HepG2 (cell line): Measurements from ENCODE around the gene BUD23. TPM values are rescaled to one million over a fixed set of nuclear protein-coding genes. Genes with fewer than 3 reads are reported as not detected.
A peak's percentile ranks its signal among the peaks of the same experiment; 100 is the strongest.

Experiments used
- ATF7-NPFF ChIP-seq: sonication (generic); formaldehyde crosslinking; IDR thresholded peaks from 2 replicates; pipeline ENCODE4 v1.8.1; 2023; ENCODE audit warnings: mild to moderate bottlenecking, low read depth, missing genetic modification reagents, moderate library complexity
- CTCF ChIP-seq: sonication (generic); formaldehyde crosslinking; IDR thresholded peaks from 2 replicates; pipeline ENCODE4 v1.5.0; 2020; ENCODE audit warnings: mild to moderate bottlenecking, missing genetic modification reagents, moderate library complexity
- DPF2 ChIP-seq: sonication (generic); formaldehyde crosslinking; IDR thresholded peaks from 2 replicates; pipeline ENCODE4 v1.4.0; 2020; ENCODE audit warnings: mild to moderate bottlenecking, low read depth, missing genetic modification reagents, borderline replicate concordance
- EZH2 ChIP-seq: conservative IDR thresholded peaks from 2 replicates; pipeline ENCODE4 v1.6.1; 2012; ENCODE audit warnings: mild to moderate bottlenecking, low read depth, low read length, moderate library complexity
- HNF4A ChIP-seq: sonication (generic); formaldehyde crosslinking; IDR thresholded peaks from 2 replicates; pipeline ENCODE4 v1.4.0; 2020; ENCODE audit warnings: missing genetic modification reagents
- MXD4 ChIP-seq: IDR thresholded peaks from 2 replicates; pipeline ENCODE4 v1.6.1; 2016; ENCODE audit warnings: mild to moderate bottlenecking, missing biosample characterization, missing genetic modification reagents
- PLRG1 ChIP-seq: fragments of 450-650 bp; conservative IDR thresholded peaks from 2 replicates; pipeline ENCODE4 v1.6.1; 2016
- SCMH1 ChIP-seq: sonication (generic); formaldehyde crosslinking; IDR thresholded peaks from 2 replicates; pipeline ENCODE4 v1.9.0; 2021; ENCODE audit warnings: missing genetic modification reagents, mild to moderate bottlenecking, borderline replicate concordance
- ZBED4 ChIP-seq: sonication (generic); formaldehyde crosslinking; IDR thresholded peaks from 2 replicates; pipeline ENCODE4 v1.4.0; 2020; ENCODE audit warnings: missing genetic modification reagents, borderline replicate concordance
- ZNF484 ChIP-seq: sonication (generic); formaldehyde crosslinking; IDR thresholded peaks from 2 replicates; pipeline ENCODE4 v1.5.1; 2020; ENCODE audit warnings: mild to moderate bottlenecking, low read depth, missing genetic modification reagents, borderline replicate concordance
- ZNF749 ChIP-seq: sonication (generic); formaldehyde crosslinking; IDR thresholded peaks from 2 replicates; pipeline ENCODE4 v1.8.0; 2022; ENCODE audit warnings: mild to moderate bottlenecking, missing genetic modification reagents, moderate library complexity, borderline replicate concordance
- ZNF766 ChIP-seq: sonication (generic); formaldehyde crosslinking; IDR thresholded peaks from 2 replicates; pipeline ENCODE4 v1.5.0; 2020; ENCODE audit warnings: missing genetic modification reagents, borderline replicate concordance
- ZSCAN25 ChIP-seq: sonication (generic); formaldehyde crosslinking; IDR thresholded peaks from 2 replicates; pipeline ENCODE4 v1.8.0; 2022; ENCODE audit warnings: mild to moderate bottlenecking, missing genetic modification reagents
- polyA plus RNA-seq, 8 experiments: library from polyadenylated mRNA; depleted of rRNA in 3 of 8; stranded (reverse) in 7 of 8; unstranded in 1 of 8; fragments of >200 nt; fragmentation: Illumina TruSeq in 4 of 8; extraction: Trizol in 4 of 8; gene quantifications; 2 replicates each; pipeline versions ENCODE4 v1.2.1 to v1.2.3, GENCODE V29; 2011 to 2016; ENCODE audit warnings: low read depth in 4 of 8, missing spikeins in 1 of 8, mixed read lengths in 1 of 8; ENCODE audit not compliant: insufficient read depth in 1 of 8
- total RNA-seq, 5 experiments: library from RNA; depleted of rRNA; stranded (reverse); fragments of >200 nt; fragmentation: Illumina TruSeq; extraction: Trizol; gene quantifications; 2 replicates each; pipeline ENCODE4 v1.2.3, GENCODE V29; 2016; ENCODE audit warnings: low read depth in 1 of 5
- TF ChIP-seq, protein P1 (sequence below): sonication (generic); formaldehyde crosslinking; conservative IDR thresholded peaks from 2 replicates; pipeline ENCODE4 v1.4.0; 2020; ENCODE audit warnings: missing genetic modification reagents
- TF ChIP-seq, protein P2 (sequence below): sonication (generic); formaldehyde crosslinking; IDR thresholded peaks from 2 replicates; pipeline ENCODE4 v1.4.0; 2020; ENCODE audit warnings: mild to moderate bottlenecking, missing genetic modification reagents

BUD23 gene
- total and polyA plus RNA-seq, 2 of the 13 experiments (the other 11 are each of a cell fraction or from before 2014, with no cell fraction given), result 47.5 to 54.5 TPM

DNA sequence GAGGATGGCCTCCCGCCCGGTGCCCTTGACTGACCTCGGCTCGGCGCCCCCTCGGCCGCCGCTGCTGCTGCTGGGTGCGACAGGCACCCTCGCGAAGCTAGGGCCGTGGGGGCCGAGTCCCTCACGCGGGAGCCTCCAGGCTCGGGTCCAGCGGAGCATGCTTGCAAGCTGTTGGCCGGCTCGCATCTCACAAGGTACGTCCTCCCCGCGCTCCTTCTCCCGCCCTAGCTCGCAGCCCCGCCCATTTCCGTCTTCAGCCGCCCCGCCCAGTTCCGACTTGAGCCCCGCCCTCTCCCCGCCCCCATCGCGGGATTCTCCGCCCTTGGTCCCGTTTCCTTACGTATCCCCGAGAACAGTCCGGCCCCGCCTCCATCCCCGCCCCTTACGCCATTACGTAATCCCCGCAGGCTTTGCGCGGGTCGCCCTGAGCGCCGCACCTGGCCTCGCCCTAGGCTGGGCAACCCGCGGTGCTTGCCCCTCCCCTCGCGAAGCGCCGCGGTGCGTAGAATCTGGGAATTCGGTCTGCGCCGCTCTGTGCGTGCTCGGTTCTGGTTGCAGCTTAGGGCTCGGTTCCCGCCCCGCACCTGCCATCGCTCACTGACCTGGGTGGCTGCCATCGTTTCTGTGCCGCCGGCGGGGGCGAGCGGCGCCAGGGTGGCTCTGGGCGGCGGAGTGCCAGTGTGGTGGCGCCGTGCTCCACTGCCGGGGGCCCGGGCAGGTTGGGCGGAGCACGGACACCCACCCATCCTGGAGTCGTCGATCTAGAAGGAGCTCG, 55.4 kb downstream of the BUD23 start, which contains the start of gene ABHD11 (continued):
- TF ChIP-seq, protein P1, sequence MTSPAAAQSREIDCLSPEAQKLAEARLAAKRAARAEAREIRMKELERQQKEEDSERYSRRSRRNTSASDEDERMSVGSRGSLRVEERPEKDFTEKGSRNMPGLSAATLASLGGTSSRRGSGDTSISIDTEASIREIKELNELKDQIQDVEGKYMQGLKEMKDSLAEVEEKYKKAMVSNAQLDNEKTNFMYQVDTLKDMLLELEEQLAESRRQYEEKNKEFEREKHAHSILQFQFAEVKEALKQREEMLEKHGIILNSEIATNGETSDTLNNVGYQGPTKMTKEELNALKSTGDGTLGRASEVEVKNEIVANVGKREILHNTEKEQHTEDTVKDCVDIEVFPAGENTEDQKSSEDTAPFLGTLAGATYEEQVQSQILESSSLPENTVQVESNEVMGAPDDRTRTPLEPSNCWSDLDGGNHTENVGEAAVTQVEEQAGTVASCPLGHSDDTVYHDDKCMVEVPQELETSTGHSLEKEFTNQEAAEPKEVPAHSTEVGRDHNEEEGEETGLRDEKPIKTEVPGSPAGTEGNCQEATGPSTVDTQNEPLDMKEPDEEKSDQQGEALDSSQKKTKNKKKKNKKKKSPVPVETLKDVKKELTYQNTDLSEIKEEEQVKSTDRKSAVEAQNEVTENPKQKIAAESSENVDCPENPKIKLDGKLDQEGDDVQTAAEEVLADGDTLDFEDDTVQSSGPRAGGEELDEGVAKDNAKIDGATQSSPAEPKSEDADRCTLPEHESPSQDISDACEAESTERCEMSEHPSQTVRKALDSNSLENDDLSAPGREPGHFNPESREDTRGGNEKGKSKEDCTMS (CRISPR knock-in tag), result no peak
- TF ChIP-seq ZNF749 (CRISPR knock-in tag), result no peak
- TF ChIP-seq EZH2, result no peak
- no peak for TF ChIP-seq PLRG1
- peak; percentile 24; the same call in 1 of the 2 replicates for TF ChIP-seq HNF4A
- no peak for TF ChIP-seq ZNF484
- peak; percentile 15; the same call in 1 of the 2 replicates for TF ChIP-seq DPF2 (CRISPR knock-in tag)
- peak; percentile 16; the same call in 1 of the 2 replicates for TF ChIP-seq ZSCAN25 (CRISPR knock-in tag)
- TF ChIP-seq MXD4 (CRISPR knock-in tag), result peak; percentile 76
- TF ChIP-seq ZNF766 (CRISPR knock-in tag), result peak; percentile 82; the same call in 1 of the 2 replicates
- peak; percentile 46 for TF ChIP-seq CTCF (CRISPR knock-in tag)
- no peak for TF ChIP-seq SCMH1 (CRISPR knock-in tag)
- TF ChIP-seq ATF7-NPFF (CRISPR knock-in tag), result peak; percentile 88
- TF ChIP-seq, protein P2, sequence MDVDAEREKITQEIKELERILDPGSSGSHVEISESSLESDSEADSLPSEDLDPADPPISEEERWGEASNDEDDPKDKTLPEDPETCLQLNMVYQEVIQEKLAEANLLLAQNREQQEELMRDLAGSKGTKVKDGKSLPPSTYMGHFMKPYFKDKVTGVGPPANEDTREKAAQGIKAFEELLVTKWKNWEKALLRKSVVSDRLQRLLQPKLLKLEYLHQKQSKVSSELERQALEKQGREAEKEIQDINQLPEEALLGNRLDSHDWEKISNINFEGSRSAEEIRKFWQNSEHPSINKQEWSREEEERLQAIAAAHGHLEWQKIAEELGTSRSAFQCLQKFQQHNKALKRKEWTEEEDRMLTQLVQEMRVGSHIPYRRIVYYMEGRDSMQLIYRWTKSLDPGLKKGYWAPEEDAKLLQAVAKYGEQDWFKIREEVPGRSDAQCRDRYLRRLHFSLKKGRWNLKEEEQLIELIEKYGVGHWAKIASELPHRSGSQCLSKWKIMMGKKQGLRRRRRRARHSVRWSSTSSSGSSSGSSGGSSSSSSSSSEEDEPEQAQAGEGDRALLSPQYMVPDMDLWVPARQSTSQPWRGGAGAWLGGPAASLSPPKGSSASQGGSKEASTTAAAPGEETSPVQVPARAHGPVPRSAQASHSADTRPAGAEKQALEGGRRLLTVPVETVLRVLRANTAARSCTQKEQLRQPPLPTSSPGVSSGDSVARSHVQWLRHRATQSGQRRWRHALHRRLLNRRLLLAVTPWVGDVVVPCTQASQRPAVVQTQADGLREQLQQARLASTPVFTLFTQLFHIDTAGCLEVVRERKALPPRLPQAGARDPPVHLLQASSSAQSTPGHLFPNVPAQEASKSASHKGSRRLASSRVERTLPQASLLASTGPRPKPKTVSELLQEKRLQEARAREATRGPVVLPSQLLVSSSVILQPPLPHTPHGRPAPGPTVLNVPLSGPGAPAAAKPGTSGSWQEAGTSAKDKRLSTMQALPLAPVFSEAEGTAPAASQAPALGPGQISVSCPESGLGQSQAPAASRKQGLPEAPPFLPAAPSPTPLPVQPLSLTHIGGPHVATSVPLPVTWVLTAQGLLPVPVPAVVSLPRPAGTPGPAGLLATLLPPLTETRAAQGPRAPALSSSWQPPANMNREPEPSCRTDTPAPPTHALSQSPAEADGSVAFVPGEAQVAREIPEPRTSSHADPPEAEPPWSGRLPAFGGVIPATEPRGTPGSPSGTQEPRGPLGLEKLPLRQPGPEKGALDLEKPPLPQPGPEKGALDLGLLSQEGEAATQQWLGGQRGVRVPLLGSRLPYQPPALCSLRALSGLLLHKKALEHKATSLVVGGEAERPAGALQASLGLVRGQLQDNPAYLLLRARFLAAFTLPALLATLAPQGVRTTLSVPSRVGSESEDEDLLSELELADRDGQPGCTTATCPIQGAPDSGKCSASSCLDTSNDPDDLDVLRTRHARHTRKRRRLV (CRISPR knock-in tag), result peak; percentile 80; the same call in 1 of the 2 replicates
- TF ChIP-seq ZBED4, result no peak; the same call in 1 of the 2 replicates
